Liver (tissue), 9 donors: ENCODE results near the gene MYO9B. TPM values are rescaled to one million over a fixed set of nuclear protein-coding genes. Genes with fewer than 3 reads are reported as not detected.

Source experiments
- DNase-seq: peaks from one replicate; pipeline ENCODE4 v3.0.0-alpha.2; 2017; ENCODE audit warnings: low spot score
- H3K27ac ChIP-seq, 2 donors: one replicate each; pipeline ENCODE4 v1.7.0; 2013; ENCODE audit warnings: inconsistent platforms in 2 of 2, low read length in 2 of 2, control low read depth in 1 of 2, low read depth in 1 of 2, mild to moderate bottlenecking in 1 of 2
- H3K27me3 ChIP-seq, 4 donors: one replicate each; pipeline versions ENCODE4 v1.6.1 to v1.7.0; 2013; ENCODE audit warnings: low read length in 3 of 4, inconsistent platforms in 1 of 4, mild to moderate bottlenecking in 1 of 4, moderate library complexity in 1 of 4; ENCODE audit not compliant: control insufficient read depth in 4 of 4, insufficient read depth in 4 of 4
- H3K36me3 ChIP-seq, 4 donors: one replicate each; pipeline versions ENCODE4 v1.6.1 to v1.7.0; 2013; ENCODE audit warnings: low read length in 3 of 4, mild to moderate bottlenecking in 3 of 4, low read depth in 1 of 4, moderate library complexity in 1 of 4; ENCODE audit not compliant: control insufficient read depth in 4 of 4, insufficient read depth in 3 of 4
- H3K4me1 ChIP-seq, 4 donors: one replicate each; pipeline versions ENCODE4 v1.6.1 to v1.7.0; 2013; ENCODE audit warnings: low read length in 3 of 4, mild to moderate bottlenecking in 3 of 4, moderate library complexity in 1 of 4; ENCODE audit not compliant: control insufficient read depth in 4 of 4, insufficient read depth in 4 of 4
- H3K4me3 ChIP-seq, 3 donors: one replicate each; pipeline versions ENCODE4 v1.6.1 to v1.7.0; 2013; ENCODE audit warnings: low read length in 3 of 3, control low read depth in 1 of 3, low read depth in 1 of 3, mild to moderate bottlenecking in 1 of 3
- H3K9ac ChIP-seq, 2 donors: one replicate each; pipeline ENCODE4 v1.7.0; 2013; ENCODE audit warnings: low read length in 2 of 2, mild to moderate bottlenecking in 2 of 2, moderate library complexity in 2 of 2, control low read depth in 1 of 2, low read depth in 1 of 2
- H3K9me3 ChIP-seq, 4 donors: one replicate each; pipeline versions ENCODE4 v1.6.1 to v1.7.0; 2013; ENCODE audit warnings: low read length in 3 of 4; ENCODE audit not compliant: control insufficient read depth in 4 of 4
- EGR1 ChIP-seq, 2 donors: IDR thresholded peaks; 2 replicates each; pipeline ENCODE4 v1.6.1; 2016 to 2018; ENCODE audit warnings: antibody characterized with exemption in 2 of 2, low read depth in 2 of 2
- FOXA1 ChIP-seq: IDR thresholded peaks from 2 replicates; pipeline ENCODE4 v1.6.1; 2016; ENCODE audit warnings: antibody characterized with exemption
- FOXA2 ChIP-seq: IDR thresholded peaks from 2 replicates; pipeline ENCODE4 v1.6.1; 2016; ENCODE audit warnings: antibody characterized with exemption
- HNF4A ChIP-seq, 2 donors: conservative IDR thresholded peaks; 2 replicates each; pipeline ENCODE4 v1.6.1; 2016; ENCODE audit warnings: antibody characterized with exemption in 2 of 2, mild to moderate bottlenecking in 2 of 2
- HNF4G ChIP-seq: IDR thresholded peaks from 2 replicates; pipeline ENCODE4 v1.6.1; 2016; ENCODE audit warnings: antibody characterized with exemption
- JUND ChIP-seq, 2 donors: IDR thresholded peaks; 2 replicates each; pipeline ENCODE4 v1.6.1; 2016; ENCODE audit warnings: antibody characterized with exemption in 2 of 2
- NR2F2 ChIP-seq: IDR thresholded peaks from 2 replicates; pipeline ENCODE4 v1.6.1; 2016; ENCODE audit warnings: antibody characterized with exemption
- RAD21 ChIP-seq, 2 donors: IDR thresholded peaks; 2 replicates each; pipeline ENCODE4 v1.6.1; 2016; ENCODE audit warnings: antibody characterized with exemption in 2 of 2, mild to moderate bottlenecking in 2 of 2
- RXRA ChIP-seq, 2 donors: IDR thresholded peaks; 2 replicates each; pipeline ENCODE4 v1.6.1; 2017 to 2018; ENCODE audit warnings: antibody characterized with exemption in 2 of 2, mild to moderate bottlenecking in 1 of 2
- SP1 ChIP-seq: IDR thresholded peaks from 2 replicates; pipeline ENCODE4 v1.6.1; 2018; ENCODE audit warnings: antibody characterized with exemption, mild to moderate bottlenecking
- YY1 ChIP-seq: IDR thresholded peaks from 2 replicates; pipeline ENCODE4 v1.6.1; 2016; ENCODE audit warnings: antibody characterized with exemption, mild to moderate bottlenecking
- WGBS: extraction: QIAGEN DNeasy Blood & Tissue Kit; methylation state at CpG from one replicate; pipeline ENCODE4 v1.1.7; 2013; 5-methylcytosine and 5-hydroxymethylcytosine counted together
- polyA plus RNA-seq, 2 donors: library from polyadenylated mRNA; stranded (reverse) in 1 of 2; unstranded in 1 of 2; fragments of 200-250 nt in 1 of 2; fragments of >200 nt in 1 of 2; fragmentation: Nextera tagmentation in 1 of 2; extraction: Ambion mirVana in 1 of 2; gene quantifications; one replicate each; pipeline versions ENCODE4 v1.2.1 to v1.2.3, GENCODE V29; 2013 to 2015
- total RNA-seq, 2 donors: library from RNA; depleted of rRNA; stranded (reverse); fragments of >200 nt; gene quantifications; one replicate each; pipeline ENCODE4 v1.2.3, GENCODE V29; 2014
- TF ChIP-seq, protein P1 (sequence below): IDR thresholded peaks from 2 replicates; pipeline ENCODE4 v1.6.1; 2016; ENCODE audit warnings: antibody characterized with exemption
- TF ChIP-seq, protein P2 (sequence below): fragments of 150-350 bp; IDR thresholded peaks from 2 replicates; pipeline ENCODE4 v1.5.1; 2017; ENCODE audit warnings: improper control_type of control experiment, low read depth, low read length; ENCODE audit not compliant: missing input control
- TF ChIP-seq, protein P3 (sequence below): IDR thresholded peaks from 2 replicates; pipeline ENCODE4 v1.6.1; 2016; ENCODE audit warnings: antibody characterized with exemption
- donor health status: healthy.
- donor health status: healthy.
- donor health status: healthy.
- donor health status: healthy.
- donor health status: healthy.

Gene MYO9B
- total and polyA plus RNA-seq, 4 donors = 9.1 to 32.5 (median 21.0) TPM

DNA sequence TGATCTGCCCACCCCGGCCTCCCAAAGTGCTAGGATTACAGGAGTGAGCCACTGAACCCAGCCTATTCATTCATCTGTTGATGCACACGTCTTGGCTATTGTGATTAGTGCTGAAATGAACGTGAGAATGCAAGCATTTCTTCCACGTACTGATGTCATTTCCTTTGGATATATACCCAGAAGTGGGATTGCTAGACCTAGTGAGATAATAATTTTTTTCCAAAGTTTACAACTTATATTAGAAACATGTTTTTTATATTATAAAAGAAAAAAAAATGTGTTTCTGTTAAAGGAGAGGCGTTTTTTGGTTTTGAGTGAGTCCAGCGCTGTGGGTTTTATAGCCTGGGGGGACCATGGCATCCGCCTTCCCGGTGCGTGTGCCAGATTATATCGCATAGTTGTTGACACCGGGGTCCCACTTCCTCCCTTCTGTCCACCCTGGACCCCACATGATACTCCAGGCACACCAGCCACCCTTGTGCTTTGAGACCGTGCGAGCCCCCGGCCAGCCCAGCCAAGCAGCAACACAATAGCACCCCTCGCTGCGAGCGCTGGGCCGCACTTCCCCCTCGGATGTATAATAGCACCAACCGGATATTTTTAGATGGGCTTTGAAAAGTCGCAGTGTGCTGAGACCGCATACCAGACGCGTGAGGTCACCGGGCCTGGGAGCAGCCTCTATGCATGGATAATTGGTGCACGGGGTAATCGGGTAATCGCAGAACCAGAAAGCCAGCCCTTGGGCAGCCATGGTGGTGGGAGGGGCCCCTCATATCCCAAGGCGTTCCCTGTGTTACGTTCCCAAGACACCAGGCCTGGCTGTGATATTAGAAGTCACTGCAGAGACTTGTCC is 59.6 kb downstream of the MYO9B start:
- Histone ChIP-seq H3K27me3 (no peaks in the 10 kb centered on the region), H3K4me3 (no peak overlapping the region), H3K36me3 (no peaks in the 10 kb centered on the region), H3K9me3 (no peaks in the 10 kb centered on the region), H3K4me1 (peaks cover 7 to 28% (median 19%) of the 10 kb centered on the region in 4 donors), H3K27ac (peak overlapping the region; percentile 42 to 69), H3K9ac (no peak overlapping the region)
- TF ChIP-seq JUND (IDR thresholded peaks at IDR 0.05) (peak; percentile 84 to 96), RAD21 (IDR thresholded peaks at IDR 0.05) (peak in 1 of 2 donors; percentile 36), SP1 (peak; percentile 69), HNF4G (no peak), YY1 (peak; percentile 28)
- DNase-seq = peak; percentile 70
- 68% methylated on average over 30 of the region's 30 CpGs for WGBS

GRCh38 chr19:17136021-17136420 is 60.4 kb downstream of the MYO9B start:
- DNase-seq = no peak
- TF ChIP-seq RAD21 (IDR thresholded peaks at IDR 0.05) (no peak), YY1 (no peak), FOXA1 (no peak), FOXA2 (no peak), NR2F2 (no peak), HNF4G (no peak), SP1 (no peak), EGR1 (IDR thresholded peaks at IDR 0.05; ENCODE audit: low read depth in 2 of 2) (no peak)
- TF ChIP-seq, protein P1, sequence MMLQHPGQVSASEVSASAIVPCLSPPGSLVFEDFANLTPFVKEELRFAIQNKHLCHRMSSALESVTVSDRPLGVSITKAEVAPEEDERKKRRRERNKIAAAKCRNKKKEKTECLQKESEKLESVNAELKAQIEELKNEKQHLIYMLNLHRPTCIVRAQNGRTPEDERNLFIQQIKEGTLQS = no peak
- TF ChIP-seq, protein P2, sequence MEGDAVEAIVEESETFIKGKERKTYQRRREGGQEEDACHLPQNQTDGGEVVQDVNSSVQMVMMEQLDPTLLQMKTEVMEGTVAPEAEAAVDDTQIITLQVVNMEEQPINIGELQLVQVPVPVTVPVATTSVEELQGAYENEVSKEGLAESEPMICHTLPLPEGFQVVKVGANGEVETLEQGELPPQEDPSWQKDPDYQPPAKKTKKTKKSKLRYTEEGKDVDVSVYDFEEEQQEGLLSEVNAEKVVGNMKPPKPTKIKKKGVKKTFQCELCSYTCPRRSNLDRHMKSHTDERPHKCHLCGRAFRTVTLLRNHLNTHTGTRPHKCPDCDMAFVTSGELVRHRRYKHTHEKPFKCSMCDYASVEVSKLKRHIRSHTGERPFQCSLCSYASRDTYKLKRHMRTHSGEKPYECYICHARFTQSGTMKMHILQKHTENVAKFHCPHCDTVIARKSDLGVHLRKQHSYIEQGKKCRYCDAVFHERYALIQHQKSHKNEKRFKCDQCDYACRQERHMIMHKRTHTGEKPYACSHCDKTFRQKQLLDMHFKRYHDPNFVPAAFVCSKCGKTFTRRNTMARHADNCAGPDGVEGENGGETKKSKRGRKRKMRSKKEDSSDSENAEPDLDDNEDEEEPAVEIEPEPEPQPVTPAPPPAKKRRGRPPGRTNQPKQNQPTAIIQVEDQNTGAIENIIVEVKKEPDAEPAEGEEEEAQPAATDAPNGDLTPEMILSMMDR = no peak
- TF ChIP-seq, protein P3, sequence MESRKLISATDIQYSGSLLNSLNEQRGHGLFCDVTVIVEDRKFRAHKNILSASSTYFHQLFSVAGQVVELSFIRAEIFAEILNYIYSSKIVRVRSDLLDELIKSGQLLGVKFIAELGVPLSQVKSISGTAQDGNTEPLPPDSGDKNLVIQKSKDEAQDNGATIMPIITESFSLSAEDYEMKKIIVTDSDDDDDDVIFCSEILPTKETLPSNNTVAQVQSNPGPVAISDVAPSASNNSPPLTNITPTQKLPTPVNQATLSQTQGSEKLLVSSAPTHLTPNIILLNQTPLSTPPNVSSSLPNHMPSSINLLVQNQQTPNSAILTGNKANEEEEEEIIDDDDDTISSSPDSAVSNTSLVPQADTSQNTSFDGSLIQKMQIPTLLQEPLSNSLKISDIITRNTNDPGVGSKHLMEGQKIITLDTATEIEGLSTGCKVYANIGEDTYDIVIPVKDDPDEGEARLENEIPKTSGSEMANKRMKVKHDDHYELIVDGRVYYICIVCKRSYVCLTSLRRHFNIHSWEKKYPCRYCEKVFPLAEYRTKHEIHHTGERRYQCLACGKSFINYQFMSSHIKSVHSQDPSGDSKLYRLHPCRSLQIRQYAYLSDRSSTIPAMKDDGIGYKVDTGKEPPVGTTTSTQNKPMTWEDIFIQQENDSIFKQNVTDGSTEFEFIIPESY = no peak
- Histone ChIP-seq H3K9me3 (no peaks in the 10 kb centered on the region), H3K27me3 (no peaks in the 10 kb centered on the region), H3K9ac (no peak overlapping the region), H3K4me3 (no peak overlapping the region), H3K27ac (peak overlapping the region; percentile 14 to 61), H3K4me1 (peaks cover 4 to 22% (median 16%) of the 10 kb centered on the region in 4 donors), H3K36me3 (no peaks in the 10 kb centered on the region)
- 84% methylated on average over 9 of the region's 9 CpGs for WGBS

GRCh38 chr19:17136617-17137016 is 61.0 kb downstream of the MYO9B start:
- Histone ChIP-seq H3K36me3 (no peaks in the 10 kb centered on the region), H3K4me3 (no peak overlapping the region), H3K9ac (no peak overlapping the region), H3K27me3 (no peaks in the 10 kb centered on the region), H3K9me3 (no peaks in the 10 kb centered on the region), H3K27ac (no peak overlapping the region), H3K4me1 (peaks cover 2 to 20% (median 15%) of the 10 kb centered on the region in 4 donors)
- 83% methylated on average over 11 of the region's 11 CpGs for WGBS
- TF ChIP-seq HNF4A (conservative IDR thresholded peaks at IDR 0.05) = peak; percentile 40 to 47
- TF ChIP-seq RXRA (IDR thresholded peaks at IDR 0.05) = peak; percentile 21 to 29
- TF ChIP-seq FOXA2 = no peak
- TF ChIP-seq SP1 = peak; percentile 26
- TF ChIP-seq, protein P2 = no peak
- no peak for DNase-seq
